Uterus (tissue), 4 donors: ENCODE measurements around the gene TBC1D14. TPM values are rescaled to one million over a fixed set of nuclear protein-coding genes. Genes with fewer than 3 reads are reported as not detected.

Experiments used
- DNase-seq, 2 donors: peaks; one replicate each; pipeline ENCODE4 v3.0.0-alpha.2; 2019 to 2020
- H3K27ac ChIP-seq, 2 donors: fragments of 200-600 bp; sonication (generic); 1 replicate in 1 of 2; 2 replicates in 1 of 2; pipeline ENCODE4 v1.5.1; 2016 to 2018
- H3K27me3 ChIP-seq, 2 donors: fragments of 200-600 bp; sonication (generic); one replicate each; pipeline ENCODE4 v1.5.1; 2018 to 2019; ENCODE audit warnings: control low read depth in 1 of 2
- H3K36me3 ChIP-seq, 2 donors: fragments of 200-600 bp; sonication (generic); one replicate each; pipeline ENCODE4 v1.5.1; 2019; ENCODE audit warnings: control low read depth in 1 of 2
- H3K4me1 ChIP-seq, 2 donors: fragments of 200-600 bp; sonication (generic); one replicate each; pipeline ENCODE4 v1.5.1; 2018 to 2019; ENCODE audit warnings: control low read depth in 1 of 2
- H3K4me3 ChIP-seq, 2 donors: fragments of 200-600 bp; sonication (generic); 1 replicate in 1 of 2; 2 replicates in 1 of 2; pipeline ENCODE4 v1.5.1; 2018 to 2019; ENCODE audit warnings: mild to moderate bottlenecking in 1 of 2
- H3K9me3 ChIP-seq, 2 donors: fragments of 200-600 bp; sonication (generic); one replicate each; pipeline ENCODE4 v1.5.1; 2019; ENCODE audit warnings: control low read depth in 1 of 2
- POLR2A ChIP-seq, 2 donors: fragments of 450-650 bp; IDR thresholded peaks; one replicate each; pipeline ENCODE4 v1.6.1; 2016; ENCODE audit warnings: antibody characterized with exemption in 2 of 2, mild to moderate bottlenecking in 1 of 2, moderate library complexity in 1 of 2
- intact Hi-C: fragments of 100-400 bp; cut with DNase I; formaldehyde crosslinking; loops from one replicate; pipeline ENCODE4 v1.15.1; 2023; ENCODE audit warnings: low total_unique reads
- total RNA-seq, 4 donors: library from RNA; depleted of rRNA in 3 of 4; stranded (reverse); fragments of >200 nt in 3 of 4; gene quantifications; one replicate each; pipeline versions ENCODE4 v1.1.0 to v1.2.4, GENCODE V29; 2014 to 2023
- TF ChIP-seq, protein P1 (sequence below), 4 experiments: fragments of 200-600 bp in 2 of 4; fragments of 450-650 bp in 2 of 4; sonication (generic) in 2 of 4; IDR thresholded peaks; one replicate each; pipeline ENCODE4 v1.5.1; 2016 to 2019; ENCODE audit warnings: antibody characterized with exemption in 4 of 4, mild to moderate bottlenecking in 2 of 4, moderate library complexity in 1 of 4
- donor health status: DM: yes; HTN: yes; CAD: no.

Gene TBC1D14
- total RNA-seq, 4 donors from 2014 or later: 16.9 to 61.2 (median 28.1) TPM

DNA sequence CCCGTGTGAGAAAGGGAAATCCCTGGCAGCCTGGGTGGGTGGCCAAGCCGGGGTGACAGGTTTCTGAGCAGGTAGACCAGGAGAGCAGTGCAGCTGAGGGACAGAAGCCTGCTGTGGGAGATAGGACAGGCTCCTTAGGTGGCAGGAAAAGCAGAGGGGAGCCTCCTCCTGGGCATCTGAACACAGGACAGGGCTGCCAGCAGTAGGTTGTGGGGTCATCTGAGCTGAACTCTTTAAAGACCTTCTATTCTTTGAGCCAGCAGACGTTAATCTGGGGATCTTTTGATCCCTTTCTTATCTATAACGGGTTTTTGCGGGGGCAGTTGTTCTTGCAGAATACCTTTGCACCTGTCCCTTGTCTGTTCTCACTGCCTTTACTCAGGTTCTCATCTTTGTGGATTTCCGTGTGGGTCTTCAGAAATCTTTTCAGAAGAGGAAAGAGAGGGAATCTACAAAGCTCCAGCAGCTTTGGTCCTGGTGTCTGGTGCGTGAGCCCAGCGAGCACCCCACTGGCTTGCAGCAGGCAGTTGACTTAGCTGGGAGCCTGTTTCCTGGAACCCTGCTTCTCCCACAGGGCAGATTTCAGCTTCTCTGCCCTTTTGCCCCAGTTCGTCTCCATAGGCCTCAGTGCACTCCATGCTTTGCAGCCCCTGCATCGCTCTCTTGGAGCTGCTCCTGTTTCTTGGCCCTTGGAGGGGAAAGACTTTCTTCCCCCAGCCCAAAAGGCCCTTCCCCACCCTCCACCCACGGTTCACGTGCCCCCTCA, 97.7 kb downstream of the TBC1D14 start:
- no peak overlapping the region for H3K27ac ChIP-seq
- TF ChIP-seq, protein P1, sequence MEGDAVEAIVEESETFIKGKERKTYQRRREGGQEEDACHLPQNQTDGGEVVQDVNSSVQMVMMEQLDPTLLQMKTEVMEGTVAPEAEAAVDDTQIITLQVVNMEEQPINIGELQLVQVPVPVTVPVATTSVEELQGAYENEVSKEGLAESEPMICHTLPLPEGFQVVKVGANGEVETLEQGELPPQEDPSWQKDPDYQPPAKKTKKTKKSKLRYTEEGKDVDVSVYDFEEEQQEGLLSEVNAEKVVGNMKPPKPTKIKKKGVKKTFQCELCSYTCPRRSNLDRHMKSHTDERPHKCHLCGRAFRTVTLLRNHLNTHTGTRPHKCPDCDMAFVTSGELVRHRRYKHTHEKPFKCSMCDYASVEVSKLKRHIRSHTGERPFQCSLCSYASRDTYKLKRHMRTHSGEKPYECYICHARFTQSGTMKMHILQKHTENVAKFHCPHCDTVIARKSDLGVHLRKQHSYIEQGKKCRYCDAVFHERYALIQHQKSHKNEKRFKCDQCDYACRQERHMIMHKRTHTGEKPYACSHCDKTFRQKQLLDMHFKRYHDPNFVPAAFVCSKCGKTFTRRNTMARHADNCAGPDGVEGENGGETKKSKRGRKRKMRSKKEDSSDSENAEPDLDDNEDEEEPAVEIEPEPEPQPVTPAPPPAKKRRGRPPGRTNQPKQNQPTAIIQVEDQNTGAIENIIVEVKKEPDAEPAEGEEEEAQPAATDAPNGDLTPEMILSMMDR (IDR thresholded peaks at IDR 0.05): no peak
- TF ChIP-seq POLR2A (IDR thresholded peaks at IDR 0.05): no peak
- H3K27me3 ChIP-seq: no peaks in the 10 kb centered on the region
- no peak overlapping the region for H3K4me3 ChIP-seq
- no peaks in the 10 kb centered on the region for H3K36me3 ChIP-seq
- DNase-seq: no peak
- no peaks in the 10 kb centered on the region for H3K9me3 ChIP-seq
- H3K4me1 ChIP-seq: no peaks in the 10 kb centered on the region
- intact Hi-C loops: no loop called here

DNA sequence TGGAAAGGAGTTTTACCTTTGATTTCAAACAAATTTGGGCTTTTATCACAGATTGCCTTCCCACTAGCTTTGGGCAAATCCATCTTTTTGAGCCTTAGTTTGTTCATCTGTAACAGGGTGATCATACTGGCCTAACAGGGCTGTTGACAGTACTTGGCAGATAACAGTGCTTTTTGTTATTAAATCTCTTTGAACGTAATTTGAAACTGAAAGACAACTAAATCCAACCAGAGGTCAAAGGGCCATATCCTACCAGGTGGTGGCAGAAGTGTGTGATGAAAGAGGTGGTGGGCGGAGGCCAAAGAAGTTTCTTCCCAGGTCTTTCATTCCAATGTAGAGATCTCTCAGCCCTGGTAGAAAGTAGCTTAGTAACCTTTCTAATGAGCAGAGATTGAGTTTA, 98.3 kb downstream of the TBC1D14 start:
- H3K4me3 ChIP-seq: no peak overlapping the region
- H3K9me3 ChIP-seq: no peaks in the 10 kb centered on the region
- no peaks in the 10 kb centered on the region for H3K27me3 ChIP-seq
- H3K27ac ChIP-seq: no peak overlapping the region
- H3K4me1 ChIP-seq: no peaks in the 10 kb centered on the region
- intact Hi-C loops: no loop called here
- no peak for DNase-seq
- H3K36me3 ChIP-seq: no peaks in the 10 kb centered on the region
- TF ChIP-seq, protein P1 (IDR thresholded peaks at IDR 0.05): no peak
- TF ChIP-seq POLR2A (IDR thresholded peaks at IDR 0.05): no peak

DNA sequence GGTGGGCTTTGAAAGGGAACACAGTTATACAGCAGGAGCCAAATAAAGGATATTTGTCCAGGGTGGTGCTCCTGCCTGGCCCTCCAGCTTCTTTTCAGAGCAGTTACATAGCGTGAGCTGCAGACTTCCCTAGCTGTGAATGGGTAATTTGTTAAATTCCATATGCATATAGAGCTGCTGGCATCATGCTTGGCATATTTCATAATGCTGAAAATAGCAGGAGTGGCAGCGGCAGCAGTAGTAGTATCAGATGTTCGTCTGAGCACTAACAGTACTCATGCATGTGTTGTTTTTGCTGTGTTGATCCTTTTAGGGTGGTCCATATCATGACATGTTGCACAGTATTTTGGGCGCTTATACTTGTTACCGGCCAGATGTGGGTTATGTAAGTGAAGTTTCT, 99.9 kb downstream of the TBC1D14 start:
- intact Hi-C loops: no loop called here
- no peaks in the 10 kb centered on the region for H3K9me3 ChIP-seq
- H3K4me3 ChIP-seq: no peak overlapping the region
- no peaks in the 10 kb centered on the region for H3K27me3 ChIP-seq
- TF ChIP-seq POLR2A (IDR thresholded peaks at IDR 0.05): no peak
- TF ChIP-seq, protein P1 (IDR thresholded peaks at IDR 0.05): no peak
- no peaks in the 10 kb centered on the region for H3K36me3 ChIP-seq
- DNase-seq: no peak
- no peak overlapping the region for H3K27ac ChIP-seq
- no peaks in the 10 kb centered on the region for H3K4me1 ChIP-seq

DNA sequence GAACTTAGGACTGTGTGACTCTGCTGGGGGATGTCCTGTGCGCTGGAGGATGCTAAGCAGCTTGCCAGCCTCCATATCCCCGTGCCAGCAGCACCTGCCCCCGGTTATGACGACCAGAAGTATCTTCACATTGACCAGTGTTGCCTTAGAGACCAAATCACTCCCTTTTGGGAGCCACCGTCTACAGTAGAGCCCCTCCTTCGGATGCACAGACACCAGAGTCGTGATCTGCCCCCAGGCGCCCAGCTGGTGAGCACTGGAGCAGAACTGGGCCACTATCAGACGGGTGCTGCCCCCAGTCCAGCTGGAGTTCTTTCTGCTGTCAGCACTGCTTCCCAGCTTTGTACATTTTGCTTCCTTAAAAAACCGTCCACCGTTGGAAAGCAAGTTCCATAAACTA, 103.5 kb downstream of the TBC1D14 start:
- Histone ChIP-seq H3K27me3 (no peaks in the 10 kb centered on the region), H3K4me1 (no peaks in the 10 kb centered on the region), H3K9me3 (no peaks in the 10 kb centered on the region), H3K27ac (no peak overlapping the region), H3K36me3 (no peaks in the 10 kb centered on the region), H3K4me3 (no peak overlapping the region)
- TF ChIP-seq, protein P1 (IDR thresholded peaks at IDR 0.05): no peak
- intact Hi-C loops: no loop called here
- DNase-seq: no peak

DNA sequence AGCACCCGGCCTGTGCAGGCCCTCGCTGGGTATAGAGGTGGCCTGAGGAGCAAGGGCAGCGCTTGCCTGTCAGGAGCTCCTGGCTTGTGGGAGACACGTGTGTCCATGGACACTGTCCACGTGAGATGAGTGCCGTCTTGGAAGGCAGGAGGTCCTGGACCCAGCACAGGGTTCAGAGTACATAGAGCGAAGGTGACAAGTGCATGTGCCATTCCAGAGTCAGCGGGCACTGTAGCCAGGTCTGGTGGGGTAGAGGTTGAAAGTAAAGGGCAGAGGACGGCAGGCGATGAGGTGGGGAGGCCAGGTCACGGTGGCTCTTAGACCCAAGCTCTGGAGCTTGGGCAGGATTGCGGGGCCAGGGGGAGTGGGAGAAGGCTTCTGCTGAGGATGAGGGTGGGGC, 105.2 kb downstream of the TBC1D14 start:
- DNase-seq: no peak
- no peak for TF ChIP-seq POLR2A (IDR thresholded peaks at IDR 0.05)
- no peaks in the 10 kb centered on the region for H3K36me3 ChIP-seq

More for the DNA sequence above, 105.2 kb downstream of the TBC1D14 start:
- H3K4me1 ChIP-seq: no peaks in the 10 kb centered on the region
- no peak overlapping the region for H3K4me3 ChIP-seq
- intact Hi-C loops: no loop called here
- H3K27ac ChIP-seq: no peak overlapping the region
- no peaks in the 10 kb centered on the region for H3K9me3 ChIP-seq
- no peaks in the 10 kb centered on the region for H3K27me3 ChIP-seq
